Small intestine (tissue), 7 donors: Measurements from ENCODE around the gene RNF182. TPM values are rescaled to one million over a fixed set of nuclear protein-coding genes. Genes with fewer than 3 reads are reported as not detected.

ENCODE experiments used
- DNase-seq, 2 donors: peaks; one replicate each; pipeline versions ENCODE4 v3.0.0 to v3.0.0-alpha.2; 2013
- FAIRE-seq: peaks from 2 replicates; lab custom pipeline; 2012; peaks lifted over from hg19 to GRCh38; lab: Jason Lieb, UNC
- H3K27ac ChIP-seq, 3 donors: one replicate each; pipeline ENCODE4 v1.5.1; 2013; ENCODE audit warnings: low read length in 2 of 3, mild to moderate bottlenecking in 2 of 3, control low read depth in 1 of 3, inconsistent platforms in 1 of 3, low read depth in 1 of 3, moderate library complexity in 1 of 3
- H3K27me3 ChIP-seq, 3 donors: one replicate each; pipeline ENCODE4 v1.6.1; 2013; ENCODE audit warnings: low read length in 3 of 3, inconsistent platforms in 1 of 3; ENCODE audit not compliant: control insufficient read depth in 3 of 3, insufficient read depth in 3 of 3
- H3K36me3 ChIP-seq, 3 donors: one replicate each; pipeline ENCODE4 v1.6.1; 2013; ENCODE audit warnings: low read length in 3 of 3, inconsistent platforms in 1 of 3, low read depth in 1 of 3, mild to moderate bottlenecking in 1 of 3, moderate library complexity in 1 of 3; ENCODE audit not compliant: control insufficient read depth in 3 of 3, insufficient read depth in 2 of 3
- H3K4me1 ChIP-seq, 3 donors: one replicate each; pipeline ENCODE4 v1.6.1; 2013; ENCODE audit warnings: low read length in 2 of 3, inconsistent platforms in 1 of 3, low read depth in 1 of 3, mild to moderate bottlenecking in 1 of 3, moderate library complexity in 1 of 3; ENCODE audit not compliant: control insufficient read depth in 3 of 3, insufficient read depth in 2 of 3
- H3K4me3 ChIP-seq, 3 donors: one replicate each; pipeline ENCODE4 v1.5.1; 2013; ENCODE audit warnings: low read length in 3 of 3, control low read depth in 1 of 3, inconsistent platforms in 1 of 3, low read depth in 1 of 3, mild to moderate bottlenecking in 1 of 3, moderate library complexity in 1 of 3
- H3K9me3 ChIP-seq, 2 donors: one replicate each; pipeline ENCODE4 v1.6.1; 2013; ENCODE audit warnings: low read depth in 1 of 2, low read length in 1 of 2; ENCODE audit not compliant: control insufficient read depth in 2 of 2, insufficient read depth in 1 of 2
- WGBS, 3 donors: extraction: QIAGEN DNeasy Blood & Tissue Kit; methylation state at CpG; one replicate each; pipeline ENCODE4 v1.1.7; 2013; 5-methylcytosine and 5-hydroxymethylcytosine counted together
- polyA plus RNA-seq, 4 donors: library from polyadenylated mRNA; stranded (reverse) in 3 of 4; unstranded in 1 of 4; fragments of 200-250 nt in 3 of 4; fragments of 120-200 nt in 1 of 4; gene quantifications; one replicate each; pipeline versions ENCODE4 v1.2.1 to v1.2.3, GENCODE V29; 2013
- donor health status: healthy with polysubstance abuse.
- donor health status: control.
- donor health status: control.
- donor health status: Bipolar disorder and iron deficiency.
- donor health status: healthy.

Gene RNF182
- polyA plus RNA-seq, 4 donors: 0.86 to 1.1 TPM; not detected in 2

- no peak for DNase-seq
- H3K4me1 ChIP-seq: no peaks in the 10 kb centered on the region
- H3K27ac ChIP-seq: no peak overlapping the region
- 87 to 90% (median 89%) methylated on average over 2 of the region's 2 CpGs for WGBS, 3 donors
- no peak overlapping the region for H3K4me3 ChIP-seq
- no peak for FAIRE-seq
- H3K27me3 ChIP-seq: no peaks in the 10 kb centered on the region
- H3K36me3 ChIP-seq: no peaks in the 10 kb centered on the region
- H3K9me3 ChIP-seq: no peaks in the 10 kb centered on the region
Observed at GRCh38 chr6:13892017-13892645, 32.6 kb upstream of the RNF182 start.

GRCh38 chr6:13902922-13903321, 21.8 kb upstream of the RNF182 start:
- 89 to 94% (median 92%) methylated on average over 6 of the region's 6 CpGs for WGBS, 3 donors
- no peaks in the 10 kb centered on the region for H3K4me1 ChIP-seq
- H3K36me3 ChIP-seq: no peaks in the 10 kb centered on the region
- no peak overlapping the region for H3K27ac ChIP-seq
- no peak for FAIRE-seq
- no peak for DNase-seq
- H3K27me3 ChIP-seq: no peaks in the 10 kb centered on the region
- H3K4me3 ChIP-seq: no peak overlapping the region
- no peaks in the 10 kb centered on the region for H3K9me3 ChIP-seq

- no peak for FAIRE-seq
- Histone ChIP-seq H3K9me3 (no peaks in the 10 kb centered on the region), H3K27ac (no peak overlapping the region), H3K36me3 (no peaks in the 10 kb centered on the region), H3K4me3 (no peak overlapping the region), H3K27me3 (no peaks in the 10 kb centered on the region), H3K4me1 (no peaks in the 10 kb centered on the region)
- 63 to 80% (median 78%) methylated on average over 3 of the region's 3 CpGs for WGBS, 3 donors
- no peak for DNase-seq
Observed at GRCh38 chr6:13903364-13903763, 21.4 kb upstream of the RNF182 start.

GRCh38 chr6:13907001-13907350, 17.8 kb upstream of the RNF182 start:
- Histone ChIP-seq H3K36me3 (no peaks in the 10 kb centered on the region), H3K27ac (no peak overlapping the region), H3K27me3 (no peaks in the 10 kb centered on the region), H3K4me1 (no peaks in the 10 kb centered on the region), H3K4me3 (no peak overlapping the region), H3K9me3 (no peaks in the 10 kb centered on the region)
- DNase-seq: no peak
- FAIRE-seq: no peak
- 80 to 87% (median 87%) methylated on average over 2 of the region's 2 CpGs for WGBS, 3 donors

GRCh38 chr6:13907614-13908215, 17.0 kb upstream of the RNF182 start:
- DNase-seq (no peak), FAIRE-seq (no peak)
- H3K4me3 ChIP-seq: no peak overlapping the region
- H3K27ac ChIP-seq: no peak overlapping the region
- WGBS, 3 donors: 67 to 74% (median 73%) methylated on average over 2 of the region's 2 CpGs
- H3K36me3 ChIP-seq: no peaks in the 10 kb centered on the region
- no peaks in the 10 kb centered on the region for H3K9me3 ChIP-seq
- no peaks in the 10 kb centered on the region for H3K27me3 ChIP-seq
- no peaks in the 10 kb centered on the region for H3K4me1 ChIP-seq

- Histone ChIP-seq H3K27ac (no peak overlapping the region), H3K4me3 (no peak overlapping the region), H3K4me1 (peaks cover 0 to 4% (median 0%) of the 10 kb centered on the region in 3 donors), H3K9me3 (no peaks in the 10 kb centered on the region), H3K27me3 (no peaks in the 10 kb centered on the region), H3K36me3 (no peaks in the 10 kb centered on the region)
- DNase-seq (peak; percentile 68 to 72), FAIRE-seq (peak; percentile 82)
- 2 to 4% (median 4%) methylated on average over 3 of the region's 3 CpGs for WGBS, 3 donors
Observed at GRCh38 chr6:13908955-13909381, 15.8 kb upstream of the RNF182 start.

- no peak overlapping the region for H3K27ac ChIP-seq
- H3K4me3 ChIP-seq: no peak overlapping the region
- DNase-seq (no peak), FAIRE-seq (no peak)
- no peaks in the 10 kb centered on the region for H3K36me3 ChIP-seq
- H3K4me1 ChIP-seq: peaks cover 0 to 15% (median 0%) of the 10 kb centered on the region in 3 donors
- H3K27me3 ChIP-seq: no peaks in the 10 kb centered on the region
- WGBS, 3 donors: 91 to 97% (median 93%) methylated on average over 2 of the region's 2 CpGs
- H3K9me3 ChIP-seq: no peaks in the 10 kb centered on the region
Observed at GRCh38 chr6:13910443-13910842, 14.3 kb upstream of the RNF182 start.

GRCh38 chr6:13911337-13911736, 13.4 kb upstream of the RNF182 start:
- no peak for DNase-seq
- Histone ChIP-seq H3K27me3 (peaks cover 0 to 2% (median 0%) of the 10 kb centered on the region in 3 donors), H3K4me1 (peaks cover 0 to 23% (median 6%) of the 10 kb centered on the region in 3 donors), H3K36me3 (no peaks in the 10 kb centered on the region), H3K27ac (no peak overlapping the region), H3K9me3 (no peaks in the 10 kb centered on the region), H3K4me3 (no peak overlapping the region)
- WGBS, 3 donors: 76 to 92% (median 89%) methylated on average over 2 of the region's 2 CpGs
- no peak for FAIRE-seq
